AG09319 (cell line): ENCODE results near the gene MFSD6.
A peak's percentile ranks its signal among the peaks of the same experiment; 100 is the strongest.
"Not testable (repeated sequence)": the region's sequence is repeated elsewhere in the genome, so short reads cannot be mapped to it uniquely, and the experiment has no call there.

Experiments
- DNase-seq: peaks from one replicate; pipeline ENCODE4 v3.0.0-alpha.2; 2010; ENCODE audit warnings: low read depth; ENCODE audit errors: extremely low read depth
- TF ChIP-seq, protein P1 (sequence below): IDR thresholded peaks from 2 replicates; pipeline ENCODE4 v1.5.1; 2011; ENCODE audit warnings: low read depth, mild to moderate bottlenecking, inconsistent platforms, low read length, moderate library complexity

MFSD6 gene

DNA sequence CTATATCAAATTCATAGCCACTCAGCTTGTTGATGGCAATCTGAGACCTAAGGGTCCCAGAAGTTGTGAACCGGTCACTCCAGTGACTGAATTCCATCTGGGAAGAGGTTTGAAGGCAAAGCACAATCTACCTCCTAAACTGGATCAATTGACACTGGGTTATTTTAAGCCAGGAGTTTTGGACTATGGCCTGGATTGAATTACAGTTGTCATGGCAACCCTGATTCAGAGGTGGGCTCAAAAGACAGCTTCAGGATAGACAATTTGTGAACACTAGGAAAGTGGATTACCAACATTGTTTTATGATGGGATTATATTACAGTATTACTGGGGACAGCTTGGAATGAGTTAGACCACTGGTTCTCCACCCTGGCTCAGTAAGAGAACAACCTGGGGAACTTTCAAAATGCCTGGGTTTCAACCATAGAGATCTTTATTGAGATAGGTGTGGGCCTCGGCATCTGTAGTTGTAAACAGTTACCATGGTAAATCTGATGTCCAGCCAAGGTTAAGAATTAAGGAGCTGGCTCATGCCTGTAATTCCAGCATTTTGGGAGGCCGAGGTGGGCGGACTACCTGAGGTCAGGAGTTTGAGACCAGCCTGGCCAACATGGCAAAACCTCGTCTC lies 58.8 kb downstream of the MFSD6 start:
- TF ChIP-seq, protein P1, sequence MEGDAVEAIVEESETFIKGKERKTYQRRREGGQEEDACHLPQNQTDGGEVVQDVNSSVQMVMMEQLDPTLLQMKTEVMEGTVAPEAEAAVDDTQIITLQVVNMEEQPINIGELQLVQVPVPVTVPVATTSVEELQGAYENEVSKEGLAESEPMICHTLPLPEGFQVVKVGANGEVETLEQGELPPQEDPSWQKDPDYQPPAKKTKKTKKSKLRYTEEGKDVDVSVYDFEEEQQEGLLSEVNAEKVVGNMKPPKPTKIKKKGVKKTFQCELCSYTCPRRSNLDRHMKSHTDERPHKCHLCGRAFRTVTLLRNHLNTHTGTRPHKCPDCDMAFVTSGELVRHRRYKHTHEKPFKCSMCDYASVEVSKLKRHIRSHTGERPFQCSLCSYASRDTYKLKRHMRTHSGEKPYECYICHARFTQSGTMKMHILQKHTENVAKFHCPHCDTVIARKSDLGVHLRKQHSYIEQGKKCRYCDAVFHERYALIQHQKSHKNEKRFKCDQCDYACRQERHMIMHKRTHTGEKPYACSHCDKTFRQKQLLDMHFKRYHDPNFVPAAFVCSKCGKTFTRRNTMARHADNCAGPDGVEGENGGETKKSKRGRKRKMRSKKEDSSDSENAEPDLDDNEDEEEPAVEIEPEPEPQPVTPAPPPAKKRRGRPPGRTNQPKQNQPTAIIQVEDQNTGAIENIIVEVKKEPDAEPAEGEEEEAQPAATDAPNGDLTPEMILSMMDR, result no peak
- DNase-seq, result no peak

DNA sequence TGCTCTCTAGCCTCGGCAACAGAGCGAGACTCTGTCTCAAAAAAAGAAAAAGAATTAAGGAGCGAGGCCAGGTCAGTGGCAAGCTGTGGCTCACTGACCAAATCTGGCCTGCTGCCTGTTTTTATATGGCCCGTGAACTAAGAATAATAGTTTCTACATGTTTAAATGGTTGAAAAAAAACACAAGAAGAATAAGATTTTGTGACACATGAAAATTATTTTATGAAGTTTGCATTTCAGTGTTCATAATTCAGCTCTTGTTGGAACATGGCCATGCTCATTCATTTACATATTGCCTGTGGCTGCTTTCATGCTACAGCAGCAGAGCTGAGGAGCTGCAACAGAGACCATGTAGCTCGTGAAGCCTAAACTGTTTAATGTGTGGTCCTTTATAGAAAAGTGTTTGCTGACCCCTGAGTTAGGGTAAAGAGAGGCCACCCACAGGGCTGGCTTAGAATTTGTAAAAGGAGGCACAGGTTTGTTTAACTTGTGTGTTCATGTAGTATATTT lies 59.5 kb downstream of the MFSD6 start:
- DNase-seq, result peak; percentile 39
- TF ChIP-seq, protein P1, result no peak

DNA sequence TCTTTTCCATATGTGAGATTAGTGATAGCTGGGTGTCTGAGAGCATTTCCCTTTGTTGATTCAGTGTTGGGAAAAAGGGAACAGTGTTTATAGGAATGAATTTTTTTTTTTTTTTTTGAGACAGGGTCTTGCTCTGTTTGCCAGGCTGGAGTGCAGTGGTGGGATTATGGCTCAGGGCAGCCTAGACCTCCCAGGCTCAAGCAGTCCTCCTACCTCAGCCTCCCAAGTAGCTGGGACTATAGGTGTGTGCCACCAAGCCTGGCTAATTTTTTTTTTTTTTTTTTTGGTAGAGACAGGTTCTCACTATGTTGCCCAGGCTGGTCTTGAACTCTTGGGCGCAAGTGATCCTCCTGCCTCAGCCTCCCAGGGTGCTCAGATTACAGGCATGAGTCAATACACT lies 60.2 kb downstream of the MFSD6 start:
- DNase-seq, result not testable (repeated sequence)

DNA sequence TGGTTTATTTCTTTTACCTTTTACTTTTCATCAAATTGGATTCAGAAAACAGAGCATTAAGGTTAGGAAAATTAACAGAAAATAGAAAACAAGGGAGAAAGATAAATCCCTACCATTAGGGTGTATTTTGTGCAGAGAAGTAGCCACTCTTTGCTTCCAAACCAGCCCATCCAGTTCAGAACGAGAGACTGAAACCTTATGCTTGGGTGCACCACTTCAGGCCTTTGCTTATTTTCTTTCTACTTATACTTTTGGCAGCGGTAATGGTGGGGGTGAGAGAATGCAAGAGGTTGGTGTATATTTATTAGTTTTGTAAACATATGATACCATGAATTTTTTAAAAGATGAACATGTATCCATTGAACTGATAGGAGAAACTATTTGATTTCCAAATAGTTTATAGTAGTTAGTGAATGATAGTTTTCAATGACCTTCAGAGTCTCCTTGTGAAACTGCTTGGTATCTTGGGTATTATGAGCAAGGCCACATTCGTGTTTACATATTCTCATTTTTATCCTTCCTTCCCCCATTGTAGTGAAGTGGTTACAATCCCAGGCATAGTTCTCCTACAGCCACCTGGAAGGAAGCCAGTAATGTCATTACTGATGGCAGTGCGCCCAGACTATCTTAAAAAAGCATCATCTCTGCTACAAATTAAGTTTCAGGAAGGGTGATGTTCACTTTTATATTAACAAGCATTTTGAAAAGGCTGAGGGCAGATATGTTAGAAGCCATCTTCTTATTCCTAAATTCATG lies 60.8 kb downstream of the MFSD6 start:
- TF ChIP-seq, protein P1, result no peak

DNA sequence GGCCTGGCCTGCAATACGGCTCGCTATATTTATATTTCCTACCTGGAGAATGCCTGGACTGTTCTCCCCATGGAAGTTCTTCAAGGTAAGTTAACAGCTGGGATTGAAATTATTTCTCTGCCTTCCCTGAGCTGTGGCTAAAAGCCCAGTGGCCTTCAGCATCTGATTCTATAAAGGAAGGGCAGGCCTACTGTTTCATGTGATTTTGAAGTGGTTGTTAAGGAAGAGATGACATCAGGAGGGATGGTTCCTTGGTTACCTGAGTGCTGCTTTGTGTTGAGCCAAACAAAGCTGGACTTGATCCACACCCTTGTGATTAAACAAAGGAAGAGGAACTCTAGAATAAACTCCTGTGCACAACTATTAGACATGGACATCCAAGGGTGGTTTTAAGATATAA lies 61.6 kb downstream of the MFSD6 start:
- TF ChIP-seq, protein P1, result no peak
- DNase-seq, result no peak

More for the DNA sequence above, 60.8 kb downstream of the MFSD6 start:
- peak; percentile 97 for DNase-seq

DNA sequence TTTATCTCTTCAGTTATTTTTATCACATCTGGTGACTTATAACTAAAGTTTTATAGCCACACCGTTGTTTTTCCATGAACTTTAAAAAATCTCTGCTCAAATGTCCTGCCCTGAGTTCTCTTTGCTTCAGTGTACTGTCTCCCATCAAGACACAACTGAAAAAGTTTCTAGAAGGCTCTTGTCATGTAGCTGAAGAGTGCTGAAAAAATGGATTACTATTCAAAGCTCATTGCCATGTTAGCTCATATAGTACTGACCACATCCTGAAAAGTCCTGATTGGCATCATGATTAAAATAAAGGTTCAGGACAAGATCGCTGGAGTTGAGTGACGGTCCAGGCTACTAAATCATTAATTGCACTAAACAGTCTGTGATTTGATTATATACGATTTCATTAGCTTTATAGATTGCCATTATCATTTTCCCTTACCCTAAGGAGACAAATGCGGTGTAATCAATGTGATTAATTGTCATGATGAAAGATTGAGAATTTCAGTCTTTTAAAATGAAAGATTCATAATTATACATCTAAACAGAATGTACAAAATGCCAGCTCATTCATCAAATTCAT lies 62.2 kb downstream of the MFSD6 start:
- DNase-seq, result no peak
- TF ChIP-seq, protein P1, result no peak

DNA sequence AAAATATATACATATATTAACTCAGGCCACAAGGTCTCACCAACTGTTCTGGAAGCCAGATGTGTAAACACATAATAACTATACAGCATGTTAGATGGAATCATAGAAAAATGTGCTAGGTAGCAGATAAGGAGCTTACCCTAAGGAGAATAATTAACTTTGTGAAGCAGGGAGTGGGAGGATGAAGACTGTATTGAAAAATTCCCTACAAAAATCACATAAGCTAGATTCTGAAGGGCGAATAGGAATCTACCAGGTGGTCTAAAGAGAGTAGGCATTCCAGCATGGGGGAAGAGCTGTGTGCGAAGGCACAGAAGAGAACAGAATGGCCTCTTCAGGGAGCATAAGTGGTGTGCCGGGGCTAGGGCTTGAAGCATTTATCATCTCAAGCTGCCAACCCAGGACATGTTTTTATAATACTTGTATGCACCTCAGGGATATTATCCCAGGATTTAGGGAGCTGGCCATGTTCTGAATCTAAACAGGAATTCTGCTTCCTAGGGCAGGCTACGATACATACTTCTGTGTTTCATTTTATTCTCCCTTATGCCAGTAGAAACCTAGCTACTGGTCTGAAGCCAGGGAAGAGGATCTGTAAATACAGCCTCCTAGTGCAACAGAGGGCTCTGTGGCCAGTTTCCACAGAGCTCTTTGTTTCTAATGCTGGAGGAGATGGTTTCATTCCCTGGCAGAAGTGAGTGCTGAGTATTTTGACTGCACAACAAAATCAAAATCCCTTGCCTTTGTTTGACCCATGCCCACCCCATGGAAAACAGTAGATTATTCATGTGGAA lies 69.7 kb downstream of the MFSD6 start:
- no peak for DNase-seq
- TF ChIP-seq, protein P1, result no peak
